ENCODE measurements around the gene CEP63.
"Not testable (repeated sequence)": the region's sequence is repeated elsewhere in the genome, so short reads cannot be mapped to it uniquely, and the experiment has no call there.

The CEP63 gene

GRCh38 chr3:134594331-134594741 lies 108.5 kb downstream of the CEP63 start:
- Histone ChIP-seq H3K4me1 (ENCODE audit: control insufficient read depth, insufficient read depth, low read length, poor library complexity, severe bottlenecking) (no peaks in the 10 kb centered on the region), H3K27ac (ENCODE audit: insufficient read depth, low read length, poor library complexity, severe bottlenecking) (no peak overlapping the region), H3K4me3 (ENCODE audit: insufficient read depth, low read depth, low read length, poor library complexity, severe bottlenecking) (no peak overlapping the region), H3K27me3 (replicated peaks; ENCODE audit: control insufficient read depth, insufficient read depth, low read length, poor library complexity, severe bottlenecking) (no peaks in the 10 kb centered on the region), H3K9me3 (ENCODE audit: control insufficient read depth, low read length) (no peaks in the 10 kb centered on the region), H3K36me3 (ENCODE audit: control insufficient read depth, insufficient read depth, low read length) (no peaks in the 10 kb centered on the region)
- no peak for DNase-seq

- H3K27me3 ChIP-seq (replicated peaks; ENCODE audit: control insufficient read depth, insufficient read depth, low read length, poor library complexity, severe bottlenecking); DNase-seq; H3K27ac ChIP-seq (ENCODE audit: insufficient read depth, low read length, poor library complexity, severe bottlenecking); H3K4me1 ChIP-seq (ENCODE audit: control insufficient read depth, insufficient read depth, low read length, poor library complexity, severe bottlenecking); H3K9me3 ChIP-seq (ENCODE audit: control insufficient read depth, low read length); H3K4me3 ChIP-seq (ENCODE audit: insufficient read depth, low read depth, low read length, poor library complexity, severe bottlenecking); H3K36me3 ChIP-seq (ENCODE audit: control insufficient read depth, insufficient read depth, low read length): not testable (repeated sequence)
These were observed 109.1 kb downstream of the CEP63 start for GRCh38 chr3:134594986-134595385.

- Histone ChIP-seq H3K27me3 (replicated peaks; ENCODE audit: control insufficient read depth, insufficient read depth, low read length, poor library complexity, severe bottlenecking) (no peaks in the 10 kb centered on the region), H3K36me3 (ENCODE audit: control insufficient read depth, insufficient read depth, low read length) (no peaks in the 10 kb centered on the region), H3K9me3 (ENCODE audit: control insufficient read depth, low read length) (no peaks in the 10 kb centered on the region), H3K4me1 (ENCODE audit: control insufficient read depth, insufficient read depth, low read length, poor library complexity, severe bottlenecking) (no peaks in the 10 kb centered on the region), H3K4me3 (ENCODE audit: insufficient read depth, low read depth, low read length, poor library complexity, severe bottlenecking) (no peak overlapping the region), H3K27ac (ENCODE audit: insufficient read depth, low read length, poor library complexity, severe bottlenecking) (no peak overlapping the region)
- no peak for DNase-seq
These were observed 111.6 kb downstream of the CEP63 start for GRCh38 chr3:134597390-134597970.

GRCh38 chr3:134598763-134599545 lies 113.1 kb downstream of the CEP63 start:
- no peaks in the 10 kb centered on the region for H3K36me3 ChIP-seq (ENCODE audit: control insufficient read depth, insufficient read depth, low read length)
- H3K9me3 ChIP-seq (ENCODE audit: control insufficient read depth, low read length): no peaks in the 10 kb centered on the region
- H3K4me1 ChIP-seq (ENCODE audit: control insufficient read depth, insufficient read depth, low read length, poor library complexity, severe bottlenecking): no peaks in the 10 kb centered on the region
- no peaks in the 10 kb centered on the region for H3K27me3 ChIP-seq (replicated peaks; ENCODE audit: control insufficient read depth, insufficient read depth, low read length, poor library complexity, severe bottlenecking)
- no peak for DNase-seq
- no peak overlapping the region for H3K4me3 ChIP-seq (ENCODE audit: insufficient read depth, low read depth, low read length, poor library complexity, severe bottlenecking)
- H3K27ac ChIP-seq (ENCODE audit: insufficient read depth, low read length, poor library complexity, severe bottlenecking): no peak overlapping the region

- Histone ChIP-seq H3K4me3 (ENCODE audit: insufficient read depth, low read depth, low read length, poor library complexity, severe bottlenecking) (no peak overlapping the region), H3K36me3 (ENCODE audit: control insufficient read depth, insufficient read depth, low read length) (no peaks in the 10 kb centered on the region), H3K4me1 (ENCODE audit: control insufficient read depth, insufficient read depth, low read length, poor library complexity, severe bottlenecking) (no peaks in the 10 kb centered on the region), H3K27me3 (replicated peaks; ENCODE audit: control insufficient read depth, insufficient read depth, low read length, poor library complexity, severe bottlenecking) (no peaks in the 10 kb centered on the region), H3K27ac (ENCODE audit: insufficient read depth, low read length, poor library complexity, severe bottlenecking) (no peak overlapping the region), H3K9me3 (ENCODE audit: control insufficient read depth, low read length) (no peaks in the 10 kb centered on the region)
- no peak for DNase-seq
These were observed 114.3 kb downstream of the CEP63 start for GRCh38 chr3:134600206-134600605.

GRCh38 chr3:134600685-134601463 lies 115.0 kb downstream of the CEP63 start:
- no peaks in the 10 kb centered on the region for H3K36me3 ChIP-seq (ENCODE audit: control insufficient read depth, insufficient read depth, low read length)
- H3K4me1 ChIP-seq (ENCODE audit: control insufficient read depth, insufficient read depth, low read length, poor library complexity, severe bottlenecking): no peaks in the 10 kb centered on the region
- no peaks in the 10 kb centered on the region for H3K9me3 ChIP-seq (ENCODE audit: control insufficient read depth, low read length)
- no peaks in the 10 kb centered on the region for H3K27me3 ChIP-seq (replicated peaks; ENCODE audit: control insufficient read depth, insufficient read depth, low read length, poor library complexity, severe bottlenecking)
- H3K4me3 ChIP-seq (ENCODE audit: insufficient read depth, low read depth, low read length, poor library complexity, severe bottlenecking): peak overlapping the region; percentile 14
- no peak overlapping the region for H3K27ac ChIP-seq (ENCODE audit: insufficient read depth, low read length, poor library complexity, severe bottlenecking)
- peak in 1 of 3 donors; percentile 16 for DNase-seq

- no peaks in the 10 kb centered on the region for H3K9me3 ChIP-seq (ENCODE audit: control insufficient read depth, low read length)
- H3K27me3 ChIP-seq (replicated peaks; ENCODE audit: control insufficient read depth, insufficient read depth, low read length, poor library complexity, severe bottlenecking): no peaks in the 10 kb centered on the region
- no peak overlapping the region for H3K4me3 ChIP-seq (ENCODE audit: insufficient read depth, low read depth, low read length, poor library complexity, severe bottlenecking)
- H3K27ac ChIP-seq (ENCODE audit: insufficient read depth, low read length, poor library complexity, severe bottlenecking): no peak overlapping the region
- no peaks in the 10 kb centered on the region for H3K36me3 ChIP-seq (ENCODE audit: control insufficient read depth, insufficient read depth, low read length)
- DNase-seq: no peak
- H3K4me1 ChIP-seq (ENCODE audit: control insufficient read depth, insufficient read depth, low read length, poor library complexity, severe bottlenecking): no peaks in the 10 kb centered on the region
These were observed 115.9 kb downstream of the CEP63 start for GRCh38 chr3:134601539-134602439.

- H3K36me3 ChIP-seq (ENCODE audit: control insufficient read depth, insufficient read depth, low read length): no peaks in the 10 kb centered on the region
- no peak for DNase-seq
- H3K4me3 ChIP-seq (ENCODE audit: insufficient read depth, low read depth, low read length, poor library complexity, severe bottlenecking): no peak overlapping the region
- no peaks in the 10 kb centered on the region for H3K4me1 ChIP-seq (ENCODE audit: control insufficient read depth, insufficient read depth, low read length, poor library complexity, severe bottlenecking)
- no peaks in the 10 kb centered on the region for H3K27me3 ChIP-seq (replicated peaks; ENCODE audit: control insufficient read depth, insufficient read depth, low read length, poor library complexity, severe bottlenecking)
- H3K27ac ChIP-seq (ENCODE audit: insufficient read depth, low read length, poor library complexity, severe bottlenecking): no peak overlapping the region
- no peaks in the 10 kb centered on the region for H3K9me3 ChIP-seq (ENCODE audit: control insufficient read depth, low read length)
These were observed 116.6 kb downstream of the CEP63 start for GRCh38 chr3:134602440-134602814.

GRCh38 chr3:134603480-134603879 lies 117.6 kb downstream of the CEP63 start:
- H3K4me1 ChIP-seq (ENCODE audit: control insufficient read depth, insufficient read depth, low read length, poor library complexity, severe bottlenecking): no peaks in the 10 kb centered on the region

More at GRCh38 chr3:134603480-134603879, 117.6 kb downstream of the CEP63 start:
- H3K27me3 ChIP-seq (replicated peaks; ENCODE audit: control insufficient read depth, insufficient read depth, low read length, poor library complexity, severe bottlenecking): no peaks in the 10 kb centered on the region
- H3K4me3 ChIP-seq (ENCODE audit: insufficient read depth, low read depth, low read length, poor library complexity, severe bottlenecking): no peak overlapping the region
- no peak overlapping the region for H3K27ac ChIP-seq (ENCODE audit: insufficient read depth, low read length, poor library complexity, severe bottlenecking)
- no peaks in the 10 kb centered on the region for H3K36me3 ChIP-seq (ENCODE audit: control insufficient read depth, insufficient read depth, low read length)
- no peak for DNase-seq
- H3K9me3 ChIP-seq (ENCODE audit: control insufficient read depth, low read length): no peaks in the 10 kb centered on the region

Data from effector memory CD4-positive, alpha-beta T cell (primary cell).